PC-3 (cell line): ENCODE data around the gene WNT4.

Experiments
- CTCF ChIP-seq: fragments of 300-600 bp; sonication (generic); conservative IDR thresholded peaks from 2 replicates; pipeline ENCODE4 v1.5.1; 2017; ENCODE audit warnings: antibody characterized with exemption, low read depth, mild to moderate bottlenecking, low read length
- EZH2phosphoT487 ChIP-seq: fragments of 300-600 bp; sonication (generic); IDR thresholded peaks from 2 replicates; pipeline ENCODE4 v1.6.1; 2018; ENCODE audit warnings: mild to moderate bottlenecking, antibody characterized with exemption, low read length, borderline replicate concordance

GRCh38 chr1:22150923-22151322 lies 8.0 kb upstream of the WNT4 start:
- no peak for TF ChIP-seq CTCF
- TF ChIP-seq EZH2phosphoT487: no peak
